Colonic mucosa (tissue), 4 donors: ENCODE measurements around the gene MYO10. TPM values are rescaled to one million over a fixed set of nuclear protein-coding genes. Genes with fewer than 3 reads are reported as not detected.

ENCODE experiments used
- DNase-seq: peaks from one replicate; pipeline ENCODE4 v3.0.0-alpha.2; 2020
- H3K27ac ChIP-seq: fragments of 200-600 bp; one replicate; pipeline ENCODE4 v1.8.0; 2021
- H3K27me3 ChIP-seq: fragments of 200-600 bp; one replicate; pipeline ENCODE4 v1.8.0; 2021
- H3K36me3 ChIP-seq: fragments of 200-600 bp; one replicate; pipeline ENCODE4 v1.8.0; 2021
- H3K4me1 ChIP-seq: fragments of 200-600 bp; one replicate; pipeline ENCODE4 v1.8.0; 2021; ENCODE audit warnings: mild to moderate bottlenecking
- H3K4me3 ChIP-seq: fragments of 200-600 bp; one replicate; pipeline ENCODE4 v1.8.0; 2021
- H3K9ac ChIP-seq, 2 donors: one replicate each; pipeline ENCODE4 v1.7.0; 2013; ENCODE audit warnings: control low read depth in 2 of 2, low read depth in 2 of 2, low read length in 2 of 2
- H3K9me3 ChIP-seq: fragments of 200-600 bp; one replicate; pipeline ENCODE4 v1.8.0; 2021
- intact Hi-C: fragments of 100-400 bp; cut with DNase I; formaldehyde crosslinking; loops from one replicate; pipeline ENCODE4 v1.14.1; 2022
- total RNA-seq, 2 donors: library from RNA; stranded (reverse); fragmentation: NEBNext Ultra II Directional in 1 of 2; extraction: Animal tissue kit (Norgen Biotek cat#: 25700) in 1 of 2; gene quantifications; one replicate each; pipeline ENCODE4 v1.2.1, GENCODE V29; 2021
- TF ChIP-seq, protein P1 (sequence below): fragments of 200-600 bp; IDR thresholded peaks from one replicate; pipeline ENCODE4 v1.8.0; 2022; ENCODE audit warnings: antibody characterized with exemption, mild to moderate bottlenecking
- donor health status: healthy.
- donor health status: DM: no; HTN: no; CAD: no.
- donor health status: DM: no; HTN: no; CAD: no.

Gene MYO10
- total RNA-seq, 2 donors from 2014 or later, result 57.9 to 61.9 TPM

GRCh38 chr5:16733331-16734006, 202.6 kb downstream of the MYO10 start:
- H3K27ac ChIP-seq, result no peak overlapping the region
- TF ChIP-seq, protein P1, sequence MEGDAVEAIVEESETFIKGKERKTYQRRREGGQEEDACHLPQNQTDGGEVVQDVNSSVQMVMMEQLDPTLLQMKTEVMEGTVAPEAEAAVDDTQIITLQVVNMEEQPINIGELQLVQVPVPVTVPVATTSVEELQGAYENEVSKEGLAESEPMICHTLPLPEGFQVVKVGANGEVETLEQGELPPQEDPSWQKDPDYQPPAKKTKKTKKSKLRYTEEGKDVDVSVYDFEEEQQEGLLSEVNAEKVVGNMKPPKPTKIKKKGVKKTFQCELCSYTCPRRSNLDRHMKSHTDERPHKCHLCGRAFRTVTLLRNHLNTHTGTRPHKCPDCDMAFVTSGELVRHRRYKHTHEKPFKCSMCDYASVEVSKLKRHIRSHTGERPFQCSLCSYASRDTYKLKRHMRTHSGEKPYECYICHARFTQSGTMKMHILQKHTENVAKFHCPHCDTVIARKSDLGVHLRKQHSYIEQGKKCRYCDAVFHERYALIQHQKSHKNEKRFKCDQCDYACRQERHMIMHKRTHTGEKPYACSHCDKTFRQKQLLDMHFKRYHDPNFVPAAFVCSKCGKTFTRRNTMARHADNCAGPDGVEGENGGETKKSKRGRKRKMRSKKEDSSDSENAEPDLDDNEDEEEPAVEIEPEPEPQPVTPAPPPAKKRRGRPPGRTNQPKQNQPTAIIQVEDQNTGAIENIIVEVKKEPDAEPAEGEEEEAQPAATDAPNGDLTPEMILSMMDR, result no peak
- DNase-seq, result no peak
- H3K4me3 ChIP-seq, result no peak overlapping the region
- intact Hi-C loops, result no loop called here
- no peaks in the 10 kb centered on the region for H3K4me1 ChIP-seq
- no peaks in the 10 kb centered on the region for H3K27me3 ChIP-seq
- no peak overlapping the region for H3K9ac ChIP-seq
- H3K9me3 ChIP-seq, result no peaks in the 10 kb centered on the region
- no peaks in the 10 kb centered on the region for H3K36me3 ChIP-seq

GRCh38 chr5:16732356-16732755, 203.7 kb downstream of the MYO10 start:
- no peak overlapping the region for H3K4me3 ChIP-seq
- H3K27ac ChIP-seq, result no peak overlapping the region
- H3K4me1 ChIP-seq, result no peaks in the 10 kb centered on the region
- H3K36me3 ChIP-seq, result no peaks in the 10 kb centered on the region
- H3K9ac ChIP-seq, result no peak overlapping the region
- no peaks in the 10 kb centered on the region for H3K9me3 ChIP-seq
- DNase-seq, result no peak
- no peaks in the 10 kb centered on the region for H3K27me3 ChIP-seq
- TF ChIP-seq, protein P1, result no peak
- intact Hi-C loops, result no loop called here

- Histone ChIP-seq H3K9ac (no peak overlapping the region), H3K36me3 (no peaks in the 10 kb centered on the region), H3K27ac (no peak overlapping the region), H3K27me3 (no peaks in the 10 kb centered on the region), H3K4me3 (no peak overlapping the region), H3K9me3 (no peaks in the 10 kb centered on the region), H3K4me1 (no peaks in the 10 kb centered on the region)
- TF ChIP-seq, protein P1, result no peak
- intact Hi-C loops, result no loop called here
- DNase-seq, result peak; percentile 68
Measured at GRCh38 chr5:16727755-16728325, 208.2 kb downstream of the MYO10 start.

DNA sequence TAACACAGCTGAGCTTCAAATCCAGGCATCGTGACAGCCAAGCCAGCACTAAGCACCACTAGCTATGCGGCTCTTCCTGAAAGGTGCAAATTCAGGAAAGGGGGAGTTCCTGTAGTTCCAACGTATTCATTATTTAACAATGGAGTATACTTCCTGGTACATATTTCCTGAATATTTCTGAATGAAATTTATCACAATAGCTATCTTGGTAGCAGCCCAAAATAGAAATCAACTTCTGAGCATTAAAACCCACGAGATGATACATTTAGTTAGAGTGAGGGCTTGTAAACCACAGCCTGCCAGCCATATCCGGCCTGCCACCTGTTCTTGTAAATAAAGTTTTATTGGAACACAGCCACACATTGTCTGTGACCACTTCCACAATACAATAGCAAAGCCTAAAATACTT, 209.5 kb downstream of the MYO10 start:
- Histone ChIP-seq H3K9ac (no peak overlapping the region), H3K4me1 (no peaks in the 10 kb centered on the region), H3K27ac (peak overlapping the region; percentile 13), H3K4me3 (no peak overlapping the region), H3K27me3 (no peaks in the 10 kb centered on the region), H3K36me3 (no peaks in the 10 kb centered on the region), H3K9me3 (no peaks in the 10 kb centered on the region)
- TF ChIP-seq, protein P1, result no peak
- peak; percentile 60 for DNase-seq
- intact Hi-C loops, result no loop called here

GRCh38 chr5:16725575-16725974, 210.5 kb downstream of the MYO10 start:
- Histone ChIP-seq H3K4me1 (no peaks in the 10 kb centered on the region), H3K9ac (no peak overlapping the region), H3K27me3 (no peaks in the 10 kb centered on the region), H3K27ac (no peak overlapping the region), H3K4me3 (no peak overlapping the region), H3K36me3 (no peaks in the 10 kb centered on the region), H3K9me3 (no peaks in the 10 kb centered on the region)
- intact Hi-C loops, result no loop called here
- TF ChIP-seq, protein P1, result no peak
- DNase-seq, result no peak
